ENCODE measurements around the gene RBFOX2.
A peak's percentile ranks its signal among the peaks of the same experiment; 100 is the strongest.
"Not testable (repeated sequence)": the region's sequence is repeated elsewhere in the genome, so short reads cannot be mapped to it uniquely, and the experiment has no call there.

Gene RBFOX2

GRCh38 chr22:36039125-36039524 is 10.5 kb upstream of the RBFOX2 start:
- DNase-seq: no peak

GRCh38 chr22:36037102-36037758 is 8.6 kb upstream of the RBFOX2 start:
- DNase-seq: no peak

- no peak for DNase-seq
These were observed 7.6 kb upstream of the RBFOX2 start for GRCh38 chr22:36036167-36036624.

GRCh38 chr22:36032611-36033010 is 4.0 kb upstream of the RBFOX2 start:
- no peak for DNase-seq

- no peak for DNase-seq
These were observed 757 bp upstream of the RBFOX2 start for GRCh38 chr22:36029406-36029755.

- DNase-seq: peak; percentile 43
These were observed 534 bp downstream of the RBFOX2 start for GRCh38 chr22:36027935-36028645.

- DNase-seq: peak; percentile 18
These were observed 1.1 kb downstream of the RBFOX2 start for GRCh38 chr22:36027579-36027934.

GRCh38 chr22:36026741-36027140 is 1.9 kb downstream of the RBFOX2 start:
- DNase-seq: no peak

GRCh38 chr22:36022697-36023096 is 5.9 kb downstream of the RBFOX2 start:
- DNase-seq: no peak

- DNase-seq: no peak
These were observed 6.5 kb downstream of the RBFOX2 start for GRCh38 chr22:36022162-36022561.

- DNase-seq: no peak
These were observed 6.9 kb downstream of the RBFOX2 start for GRCh38 chr22:36021606-36022153.

- not testable (repeated sequence) for DNase-seq
These were observed 7.8 kb downstream of the RBFOX2 start for GRCh38 chr22:36020865-36021264.

- DNase-seq: peak; percentile 17
These were observed 11.0 kb downstream of the RBFOX2 start for GRCh38 chr22:36017651-36018091.

GRCh38 chr22:36016684-36017083 is 11.9 kb downstream of the RBFOX2 start:
- DNase-seq: no peak

GRCh38 chr22:36015811-36016529 is 12.7 kb downstream of the RBFOX2 start:
- DNase-seq: no peak

GRCh38 chr22:36015155-36015810 is 13.3 kb downstream of the RBFOX2 start:
- no peak for DNase-seq

- DNase-seq: no peak
These were observed 14.0 kb downstream of the RBFOX2 start for GRCh38 chr22:36014546-36015074.

GRCh38 chr22:36012332-36012731 is 16.3 kb downstream of the RBFOX2 start:
- DNase-seq: no peak

- DNase-seq: no peak
These were observed 17.7 kb downstream of the RBFOX2 start for GRCh38 chr22:36010882-36011281.

- DNase-seq: no peak
These were observed 18.5 kb downstream of the RBFOX2 start for GRCh38 chr22:36010090-36010489.

GRCh38 chr22:36009085-36009484 is 19.5 kb downstream of the RBFOX2 start:
- DNase-seq: no peak

GRCh38 chr22:36008565-36008964 is 20.1 kb downstream of the RBFOX2 start:
- DNase-seq: no peak

- no peak for DNase-seq
These were observed 20.5 kb downstream of the RBFOX2 start for GRCh38 chr22:36008131-36008530.
